ENCODE results near the gene LINGO4.

The LINGO4 gene

GRCh38 chr1:151839457-151840403 lies 34.5 kb upstream of the LINGO4 start, which contains the start of gene C2CD4D:
Gene C2CD4D (minus strand): TSS chr1:151839820. CDS start chr1:151838989, 831 bp downstream.
- no peak for TF ChIP-seq CTCF (IDR thresholded peaks at IDR 0.05; ENCODE audit: low read depth, low read length)
- no peak for DNase-seq (ENCODE audit: extremely low read depth, low read depth)

DNA sequence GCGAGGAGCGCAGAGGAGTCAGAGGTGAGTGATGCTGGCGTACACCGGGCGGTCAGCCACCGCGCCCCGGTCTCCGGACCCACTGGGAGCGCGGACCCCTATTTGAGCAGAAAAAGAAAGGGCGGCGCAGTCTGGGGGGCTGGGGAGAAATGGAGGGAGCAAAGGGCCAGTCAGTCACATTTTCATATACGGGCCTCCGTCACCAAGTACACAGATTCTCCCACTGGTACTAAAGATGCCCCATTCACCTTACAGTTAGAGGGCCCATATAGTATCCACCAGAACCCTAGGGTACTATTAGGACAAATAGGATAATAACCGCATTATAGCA lies 33.8 kb upstream of the LINGO4 start:
- no peak for TF ChIP-seq CTCF (IDR thresholded peaks at IDR 0.05; ENCODE audit: low read depth, low read length)
- no peak for DNase-seq (ENCODE audit: extremely low read depth, low read depth)

GRCh38 chr1:151838222-151839081 lies 33.2 kb upstream of the LINGO4 start:
- DNase-seq (ENCODE audit: extremely low read depth, low read depth): no peak
- TF ChIP-seq CTCF (IDR thresholded peaks at IDR 0.05; ENCODE audit: low read depth, low read length): no peak

- TF ChIP-seq CTCF (IDR thresholded peaks at IDR 0.05; ENCODE audit: low read depth, low read length): no peak
- no peak for DNase-seq (ENCODE audit: extremely low read depth, low read depth)
Measured at GRCh38 chr1:151837884-151838221, 32.6 kb upstream of the LINGO4 start.

DNA sequence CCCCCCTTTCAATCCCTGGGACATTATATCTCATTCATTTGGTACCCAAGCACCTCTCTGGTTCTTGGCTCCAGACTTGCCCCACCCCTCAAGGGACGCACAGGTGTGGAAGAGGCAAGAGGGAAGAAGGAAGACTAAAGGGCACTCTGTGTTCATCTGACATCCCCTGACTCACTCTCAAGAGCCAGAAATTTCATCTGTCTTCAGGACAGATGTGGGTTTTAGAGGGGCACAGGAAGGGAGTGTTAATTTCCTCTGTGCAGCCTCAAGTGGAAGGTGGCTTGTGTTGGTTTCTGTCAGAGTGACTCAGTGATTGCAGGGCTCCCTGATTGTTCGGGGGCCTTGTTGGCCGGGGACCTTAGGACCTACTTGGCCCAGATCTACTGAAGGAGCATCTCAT lies 32.0 kb upstream of the LINGO4 start:
- no peak for TF ChIP-seq CTCF (IDR thresholded peaks at IDR 0.05; ENCODE audit: low read depth, low read length)

DNA sequence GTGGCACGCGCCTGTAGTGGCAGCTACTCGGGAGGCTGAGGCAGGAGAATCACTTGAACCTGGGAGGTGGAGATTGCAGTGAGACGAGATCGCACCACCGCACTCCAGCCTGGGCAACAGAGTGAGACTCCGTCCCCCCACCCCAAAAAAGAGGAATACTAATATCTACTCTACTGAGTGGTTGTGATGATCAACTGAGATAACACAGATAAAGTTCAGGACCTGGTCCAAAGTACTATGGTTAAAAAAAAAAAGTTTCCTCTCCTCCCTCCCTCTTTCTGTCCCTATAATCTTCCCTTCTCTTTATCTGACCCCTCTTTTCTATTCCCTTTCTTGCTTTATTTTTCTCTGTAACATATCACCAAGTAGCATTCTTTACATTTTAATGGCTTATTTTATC lies 30.4 kb upstream of the LINGO4 start:
- TF ChIP-seq CTCF (IDR thresholded peaks at IDR 0.05; ENCODE audit: low read depth, low read length): no peak
- DNase-seq (ENCODE audit: extremely low read depth, low read depth): no peak

More for the DNA sequence above, 32.0 kb upstream of the LINGO4 start:
- DNase-seq (ENCODE audit: extremely low read depth, low read depth): no peak

- no peak for TF ChIP-seq CTCF (IDR thresholded peaks at IDR 0.05; ENCODE audit: low read depth, low read length)
- DNase-seq (ENCODE audit: extremely low read depth, low read depth): no peak
Measured at GRCh38 chr1:151834239-151834638, 29.0 kb upstream of the LINGO4 start.
